Immature natural killer cell (primary cell): ENCODE data around the gene TMEM30B. TPM values are rescaled to one million over a fixed set of nuclear protein-coding genes. Genes with fewer than 3 reads are reported as not detected.
"Not testable (repeated sequence)": the region's sequence is repeated elsewhere in the genome, so short reads cannot be mapped to it uniquely, and the experiment has no call there.

Experiments
- DNase-seq, 3 donors: peaks; one replicate each; pipeline ENCODE4 v3.0.0; 2022; ENCODE audit warnings: mixed read lengths in 1 of 3
- H3K27ac Mint-ChIP-seq, 6 donors: one replicate each; pipeline ENCODE4 v1.8.0; 2020; ENCODE audit warnings: mixed read lengths in 6 of 6, mild to moderate bottlenecking in 5 of 6, inconsistent platforms in 4 of 6, moderate library complexity in 3 of 6
- H3K27me3 Mint-ChIP-seq, 3 donors: one replicate each; pipeline ENCODE4 v1.8.0; 2020 to 2021; ENCODE audit warnings: low read depth in 3 of 3, mild to moderate bottlenecking in 3 of 3, mixed read lengths in 3 of 3, moderate library complexity in 3 of 3, inconsistent platforms in 1 of 3
- H3K36me3 Mint-ChIP-seq, 3 donors: one replicate each; pipeline ENCODE4 v1.8.0; 2020; ENCODE audit warnings: mixed read lengths in 3 of 3, inconsistent platforms in 2 of 3, mild to moderate bottlenecking in 2 of 3
- H3K4me1 Mint-ChIP-seq, 2 donors: one replicate each; pipeline ENCODE4 v1.8.0; 2020; ENCODE audit warnings: inconsistent platforms in 2 of 2, mild to moderate bottlenecking in 2 of 2, mixed read lengths in 2 of 2, moderate library complexity in 1 of 2
- H3K4me3 Mint-ChIP-seq, 5 donors: one replicate each; pipeline ENCODE4 v1.8.0; 2020; ENCODE audit warnings: mild to moderate bottlenecking in 5 of 5, mixed read lengths in 5 of 5, inconsistent platforms in 3 of 5, moderate library complexity in 3 of 5
- H3K9me3 Mint-ChIP-seq, 6 donors: one replicate each; pipeline ENCODE4 v1.8.0; 2020; ENCODE audit warnings: mild to moderate bottlenecking in 6 of 6, mixed read lengths in 6 of 6, inconsistent platforms in 4 of 6, moderate library complexity in 3 of 6
- polyA plus RNA-seq, 3 donors: library from polyadenylated mRNA; unstranded; fragments of 300-500 nt; fragmentation: Illumina TruSeq; gene quantifications; one replicate each; pipeline ENCODE4 v1.2.3, GENCODE V29; 2021

Gene TMEM30B
- polyA plus RNA-seq, 3 donors from 2014 or later = 0.91 to 2.9 (median 1.2) TPM

DNA sequence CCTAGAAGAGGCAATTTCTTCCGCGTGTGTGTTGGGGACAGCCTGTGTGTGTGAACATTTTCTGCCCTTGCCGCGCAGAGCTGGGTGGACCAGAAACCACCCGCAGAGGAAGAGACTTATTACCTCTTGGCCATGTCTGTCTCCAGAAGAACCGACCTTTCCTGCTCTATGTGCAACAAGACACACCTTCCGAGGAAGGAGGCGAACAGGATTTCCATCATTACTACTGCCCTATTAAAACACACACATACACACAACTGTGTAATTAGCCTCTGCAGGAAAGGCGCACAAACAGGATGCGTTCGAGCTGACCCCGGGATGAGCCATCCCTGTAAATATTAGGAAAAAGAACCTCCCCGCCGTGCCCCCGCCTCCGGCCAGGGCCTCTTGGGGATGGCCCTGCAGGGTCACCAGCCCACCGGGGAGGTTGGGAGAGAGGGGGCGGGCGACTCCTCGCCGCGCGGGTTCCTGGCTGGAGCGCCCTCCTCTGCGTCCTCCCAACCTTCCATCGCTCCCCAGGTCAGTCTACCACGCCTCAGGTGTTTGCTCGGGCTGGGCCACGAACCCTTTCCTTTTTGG is 39.8 kb upstream of the TMEM30B start:
- Mint-ChIP-seq H3K4me1 (peaks cover 27 to 31% of the 10 kb centered on the region in 2 donors), H3K4me3 (peak overlapping the region; percentile 72 to 99 (median 79)), H3K36me3 (peaks cover 20 to 25% (median 21%) of the 10 kb centered on the region in 3 donors), H3K27ac (peak overlapping the region in 5 of 6 donors; percentile 76 to 87 (median 84)), H3K27me3 (peaks cover 1 to 10% (median 7%) of the 10 kb centered on the region in 3 donors), H3K9me3 (no peaks in the 10 kb centered on the region)
- DNase-seq = no peak

DNA sequence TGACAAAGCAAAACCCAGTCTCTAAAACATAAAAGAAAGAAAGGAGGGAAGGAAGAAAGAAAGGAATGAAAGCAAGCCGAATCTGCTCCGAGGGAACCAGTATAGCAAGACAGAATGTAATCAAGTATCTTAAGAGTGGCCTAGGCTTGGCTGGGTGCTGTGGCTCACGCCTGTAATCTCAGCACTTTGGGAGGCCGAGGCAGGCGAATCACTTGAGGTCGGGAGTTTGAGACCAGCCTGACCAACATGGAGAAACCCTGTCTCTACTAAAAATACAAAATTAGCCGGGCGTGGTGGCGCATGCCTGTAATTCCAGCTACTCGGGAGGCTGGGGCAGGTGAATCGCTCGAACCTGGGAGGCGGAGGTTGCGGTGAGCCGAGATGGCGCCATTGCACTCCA is 39.0 kb upstream of the TMEM30B start:
- H3K4me3 Mint-ChIP-seq, H3K9me3 Mint-ChIP-seq, H3K27me3 Mint-ChIP-seq, DNase-seq, H3K27ac Mint-ChIP-seq: not testable (repeated sequence)
- Mint-ChIP-seq H3K36me3 (peaks cover 16 to 20% (median 17%) of the 10 kb centered on the region in 3 donors), H3K4me1 (peaks cover 20 to 24% of the 10 kb centered on the region in 2 donors)

GRCh38 chr14:61319706-61320105 is 38.6 kb upstream of the TMEM30B start:
- Mint-ChIP-seq H3K4me3 (no peak overlapping the region), H3K36me3 (peaks cover 12 to 16% (median 13%) of the 10 kb centered on the region in 3 donors), H3K27me3 (peaks cover 1 to 10% (median 7%) of the 10 kb centered on the region in 3 donors), H3K27ac (no peak overlapping the region), H3K4me1 (peaks cover 15 to 19% of the 10 kb centered on the region in 2 donors), H3K9me3 (no peaks in the 10 kb centered on the region)
- no peak for DNase-seq

- DNase-seq = no peak
- H3K36me3 Mint-ChIP-seq = peaks cover 9 to 12% (median 10%) of the 10 kb centered on the region in 3 donors
- H3K9me3 Mint-ChIP-seq = no peaks in the 10 kb centered on the region
- H3K27ac Mint-ChIP-seq = no peak overlapping the region
- no peak overlapping the region for H3K4me3 Mint-ChIP-seq
- peaks cover 12 to 13% of the 10 kb centered on the region in 2 donors for H3K4me1 Mint-ChIP-seq
- H3K27me3 Mint-ChIP-seq = peaks cover 1 to 10% (median 7%) of the 10 kb centered on the region in 3 donors
These were observed 37.9 kb upstream of the TMEM30B start for GRCh38 chr14:61319086-61319485.

GRCh38 chr14:61315313-61315712 is 34.2 kb upstream of the TMEM30B start:
- Mint-ChIP-seq H3K27ac (no peak overlapping the region), H3K9me3 (peaks cover 0 to 5% (median 1%) of the 10 kb centered on the region in 6 donors), H3K27me3 (no peaks in the 10 kb centered on the region), H3K4me1 (peaks cover 2 to 5% of the 10 kb centered on the region in 2 donors), H3K36me3 (peaks cover 4 to 12% (median 6%) of the 10 kb centered on the region in 3 donors), H3K4me3 (no peak overlapping the region)
- no peak for DNase-seq

DNA sequence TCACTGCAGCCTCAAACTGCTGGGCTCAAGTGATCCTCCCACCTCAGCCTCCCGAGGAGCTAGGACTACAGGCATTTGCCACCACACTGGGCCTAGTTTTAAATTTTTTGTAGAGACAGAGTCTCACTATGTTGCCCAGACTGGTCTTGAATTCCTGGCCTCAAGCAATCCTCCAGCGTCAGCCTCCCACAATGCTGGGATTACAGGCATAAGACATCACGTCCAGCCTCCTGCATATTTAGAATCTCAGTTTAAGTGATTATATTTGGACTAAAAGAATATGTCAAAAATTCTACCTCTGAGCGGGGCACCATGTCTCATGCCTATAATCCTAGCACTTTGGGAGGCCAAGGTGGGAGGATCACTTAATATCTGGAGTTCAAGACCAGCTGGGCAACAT is 27.6 kb upstream of the TMEM30B start:
- not testable (repeated sequence) for H3K4me3 Mint-ChIP-seq, DNase-seq, H3K27ac Mint-ChIP-seq, H3K27me3 Mint-ChIP-seq
- Mint-ChIP-seq H3K4me1 (peaks cover 9 to 21% of the 10 kb centered on the region in 2 donors), H3K36me3 (peaks cover 16 to 40% (median 24%) of the 10 kb centered on the region in 3 donors), H3K9me3 (peaks cover 0 to 16% (median 6%) of the 10 kb centered on the region in 6 donors)

GRCh38 chr14:61308198-61308597 is 27.1 kb upstream of the TMEM30B start:
- Mint-ChIP-seq H3K36me3 (peaks cover 16 to 36% (median 28%) of the 10 kb centered on the region in 3 donors), H3K4me1 (peaks cover 9 to 21% of the 10 kb centered on the region in 2 donors), H3K27ac (peak overlapping the region in 2 of 6 donors; percentile 8 to 63), H3K27me3 (peaks cover 0 to 2% (median 0%) of the 10 kb centered on the region in 3 donors), H3K9me3 (peaks cover 0 to 16% (median 6%) of the 10 kb centered on the region in 6 donors), H3K4me3 (no peak overlapping the region)
- no peak for DNase-seq

- Mint-ChIP-seq H3K36me3 (peaks cover 12 to 33% (median 18%) of the 10 kb centered on the region in 3 donors), H3K4me3 (no peak overlapping the region), H3K9me3 (peaks cover 0 to 8% (median 3%) of the 10 kb centered on the region in 6 donors), H3K4me1 (peaks cover 12 to 15% of the 10 kb centered on the region in 2 donors), H3K27ac (no peak overlapping the region), H3K27me3 (no peaks in the 10 kb centered on the region)
- no peak for DNase-seq
These were observed 23.6 kb upstream of the TMEM30B start for GRCh38 chr14:61304688-61305087.

DNA sequence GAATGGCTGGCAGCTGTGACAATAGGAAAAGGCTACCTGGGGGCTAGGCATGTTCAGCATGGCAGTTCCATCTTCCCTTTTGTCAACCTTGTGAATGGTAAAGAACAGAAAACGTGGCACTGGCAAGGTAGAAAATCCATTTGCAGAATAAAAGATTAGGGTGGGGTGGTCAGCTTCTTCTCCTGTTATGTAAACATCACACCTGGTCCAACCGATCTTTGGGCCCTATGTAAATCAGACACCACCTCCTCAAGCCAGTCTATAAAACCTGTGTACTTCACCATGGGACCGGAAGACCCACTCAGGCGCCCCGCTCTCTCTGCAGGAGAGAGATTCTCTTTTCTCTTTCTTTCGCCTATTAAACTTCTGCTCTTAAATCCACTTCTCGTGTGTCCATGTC is 19.6 kb upstream of the TMEM30B start:
- no peak for DNase-seq
- H3K27me3 Mint-ChIP-seq = no peaks in the 10 kb centered on the region
- H3K9me3 Mint-ChIP-seq = peaks cover 0 to 4% (median 2%) of the 10 kb centered on the region in 6 donors
- H3K4me1 Mint-ChIP-seq = peaks cover 28% of the 10 kb centered on the region in 2 donors
- peaks cover 4 to 20% (median 8%) of the 10 kb centered on the region in 3 donors for H3K36me3 Mint-ChIP-seq
- H3K4me3 Mint-ChIP-seq = no peak overlapping the region
- H3K27ac Mint-ChIP-seq = no peak overlapping the region

GRCh38 chr14:61300209-61300608 is 19.1 kb upstream of the TMEM30B start:
- Mint-ChIP-seq H3K4me1 (peaks cover 28% of the 10 kb centered on the region in 2 donors), H3K4me3 (no peak overlapping the region), H3K9me3 (no peaks in the 10 kb centered on the region), H3K27ac (peak overlapping the region in 1 of 6 donors; percentile 22), H3K36me3 (peaks cover 0 to 16% (median 4%) of the 10 kb centered on the region in 3 donors), H3K27me3 (no peaks in the 10 kb centered on the region)
- no peak for DNase-seq

DNA sequence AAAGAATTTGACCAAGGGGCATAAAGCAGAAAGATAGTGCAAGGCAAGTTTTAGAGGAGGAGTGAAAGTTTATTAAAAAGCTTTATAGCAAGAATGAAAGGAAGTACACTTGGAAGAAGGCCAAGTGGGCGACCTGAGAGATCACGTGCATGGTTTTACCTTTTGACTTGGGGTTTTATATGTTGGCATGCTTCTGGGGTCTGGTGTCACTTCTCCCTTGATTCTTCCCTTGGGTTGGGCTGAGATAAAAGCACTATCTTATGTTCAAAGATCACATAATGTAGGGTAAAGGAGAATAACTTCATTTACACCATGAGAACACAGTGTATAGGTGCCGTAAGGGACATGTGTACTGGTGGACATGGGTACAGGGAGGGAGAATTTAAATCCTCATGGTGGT is 17.7 kb upstream of the TMEM30B start:
- no peak for DNase-seq
- Mint-ChIP-seq H3K4me3 (no peak overlapping the region), H3K4me1 (peaks cover 28% of the 10 kb centered on the region in 2 donors), H3K36me3 (peaks cover 0 to 12% (median 4%) of the 10 kb centered on the region in 3 donors), H3K27me3 (no peaks in the 10 kb centered on the region), H3K27ac (no peak overlapping the region), H3K9me3 (no peaks in the 10 kb centered on the region)

- Mint-ChIP-seq H3K27me3 (no peaks in the 10 kb centered on the region), H3K36me3 (peaks cover 0 to 12% (median 0%) of the 10 kb centered on the region in 3 donors), H3K4me3 (no peak overlapping the region), H3K9me3 (no peaks in the 10 kb centered on the region), H3K4me1 (peaks cover 28% of the 10 kb centered on the region in 2 donors), H3K27ac (peak overlapping the region in 3 of 6 donors; percentile 36 to 49 (median 47))
- DNase-seq = no peak
These were observed 16.4 kb upstream of the TMEM30B start for GRCh38 chr14:61297581-61297980.

DNA sequence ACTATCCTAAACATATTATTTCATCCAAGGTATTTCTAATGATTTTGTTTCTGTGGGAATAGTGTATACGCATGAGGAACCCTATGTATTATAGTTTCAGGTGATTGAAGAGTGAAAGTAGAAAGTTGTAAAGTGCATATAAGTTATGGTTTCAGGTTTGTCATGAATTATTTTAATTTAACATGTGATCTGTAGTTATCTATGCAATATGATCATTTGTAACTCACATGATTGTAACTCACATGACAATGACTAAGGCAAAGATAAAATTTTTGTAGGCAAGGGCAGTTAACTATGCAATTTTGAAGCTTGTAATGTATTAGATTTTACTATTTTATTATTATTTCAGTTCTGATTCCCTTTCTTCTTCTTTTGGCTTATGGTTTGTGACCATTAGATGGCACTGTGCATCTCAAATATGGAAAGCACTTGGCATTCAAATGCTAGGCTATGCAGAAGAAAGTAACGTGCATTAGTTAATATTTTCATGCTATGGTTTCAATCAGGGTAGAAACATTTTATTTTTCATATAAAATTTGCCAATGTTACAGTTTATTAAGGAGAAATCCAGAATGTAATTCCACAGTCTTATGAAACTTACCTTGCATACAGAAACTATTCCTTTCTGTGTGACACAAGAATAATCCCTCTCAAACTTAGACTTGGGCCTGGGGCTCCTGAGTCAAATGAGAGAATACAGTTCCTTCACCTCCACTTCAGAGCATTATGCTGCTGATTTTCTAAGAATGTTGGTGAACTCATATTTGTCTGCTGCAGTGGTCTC is 15.8 kb upstream of the TMEM30B start:
- Mint-ChIP-seq H3K27me3 (no peaks in the 10 kb centered on the region), H3K9me3 (no peaks in the 10 kb centered on the region), H3K27ac (peak overlapping the region in 2 of 6 donors; percentile 33 to 59), H3K4me1 (peaks cover 28% of the 10 kb centered on the region in 2 donors), H3K36me3 (peaks cover 0 to 12% (median 0%) of the 10 kb centered on the region in 3 donors), H3K4me3 (no peak overlapping the region)
- DNase-seq = peak; percentile 46 to 58 (median 52)

DNA sequence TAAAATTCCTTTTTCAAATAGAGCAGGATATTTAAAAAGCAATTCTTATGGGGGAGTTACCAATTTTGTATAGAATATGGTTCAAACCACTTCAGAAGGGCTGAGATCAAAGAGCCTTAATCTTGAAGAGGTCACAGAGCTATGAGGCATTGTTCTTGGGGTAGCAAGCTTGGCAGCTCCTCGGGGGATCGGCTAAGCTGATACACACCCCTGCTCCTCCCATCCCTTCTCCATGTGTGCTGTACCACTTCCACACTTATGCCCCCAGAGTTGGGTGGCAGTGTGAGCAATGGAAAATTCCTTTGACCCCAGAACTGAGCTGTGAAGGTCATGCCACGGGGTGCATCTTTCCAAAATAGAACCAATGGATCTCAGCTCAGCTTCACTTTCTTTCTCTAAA is 15.0 kb upstream of the TMEM30B start:
- Mint-ChIP-seq H3K36me3 (peaks cover 0 to 11% (median 0%) of the 10 kb centered on the region in 3 donors), H3K9me3 (no peaks in the 10 kb centered on the region), H3K27ac (no peak overlapping the region), H3K4me1 (peaks cover 28% of the 10 kb centered on the region in 2 donors), H3K4me3 (no peak overlapping the region), H3K27me3 (no peaks in the 10 kb centered on the region)
- DNase-seq = no peak
